Natural killer cell (primary cell): ENCODE data around the gene RPS21. TPM values are rescaled to one million over a fixed set of nuclear protein-coding genes. Genes with fewer than 3 reads are reported as not detected.

Experiments used
- ATAC-seq, 3 donors: fragments of 150-1000 bp in 2 of 3; fragments of 200-7000 bp in 1 of 3; cut with Tn5 transposase; 1 replicate in 1 of 3; 2 replicates in 2 of 3; pipeline ENCODE4 v1.10.0; 2021; ENCODE audit warnings: mild to moderate bottlenecking in 2 of 3, moderate library complexity in 2 of 3
- DNase-seq, 2 donors: peaks; one replicate each; pipeline versions ENCODE4 v3.0.0 to v3.0.0-alpha.2; 2013 to 2021; ENCODE audit warnings: mixed read lengths in 1 of 2
- H3K27ac ChIP-seq: one replicate; pipeline ENCODE4 v1.5.1; 2013; ENCODE audit warnings: mild to moderate bottlenecking, low read length
- H3K27me3 ChIP-seq: one replicate; pipeline ENCODE4 v1.6.1; 2013; ENCODE audit warnings: low read length; ENCODE audit not compliant: control insufficient read depth, insufficient read depth
- H3K36me3 ChIP-seq: one replicate; pipeline ENCODE4 v1.6.1; 2013; ENCODE audit warnings: low read length; ENCODE audit not compliant: control insufficient read depth, insufficient read depth
- H3K4me1 ChIP-seq: one replicate; pipeline ENCODE4 v1.6.1; 2013; ENCODE audit warnings: low read length; ENCODE audit not compliant: control insufficient read depth, insufficient read depth
- H3K4me3 ChIP-seq: one replicate; pipeline ENCODE4 v1.5.1; 2013; ENCODE audit warnings: low read length
- H3K9me3 ChIP-seq: one replicate; pipeline ENCODE4 v1.6.1; 2013; ENCODE audit warnings: low read length; ENCODE audit not compliant: control insufficient read depth, insufficient read depth
- H3K27ac Mint-ChIP-seq, 2 donors: one replicate each; pipeline ENCODE4 v1.8.0; 2022; ENCODE audit warnings: mild to moderate bottlenecking in 2 of 2, mixed read lengths in 2 of 2, moderate library complexity in 1 of 2
- H3K27me3 Mint-ChIP-seq, 2 donors: one replicate each; pipeline ENCODE4 v1.8.0; 2022; ENCODE audit warnings: low read depth in 2 of 2, mixed read lengths in 2 of 2
- H3K36me3 Mint-ChIP-seq: one replicate; pipeline ENCODE4 v1.8.0; 2022; ENCODE audit warnings: mixed read lengths
- H3K4me1 Mint-ChIP-seq, 2 donors: one replicate each; pipeline ENCODE4 v1.8.0; 2022; ENCODE audit warnings: mixed read lengths in 2 of 2
- H3K4me3 Mint-ChIP-seq: one replicate; pipeline ENCODE4 v1.8.0; 2022; ENCODE audit warnings: mild to moderate bottlenecking, moderate library complexity, mixed read lengths
- H3K9me3 Mint-ChIP-seq, 2 donors: one replicate each; pipeline ENCODE4 v1.8.0; 2022; ENCODE audit warnings: mixed read lengths in 2 of 2
- CTCF ChIP-seq: fragments of 200-600 bp; IDR thresholded peaks from one replicate; pipeline ENCODE4 v1.8.0; 2022; ENCODE audit warnings: antibody characterized with exemption
- WGBS: methylation state at CpG from one replicate; pipeline ENCODE4 v1.1.7; 2013; ENCODE audit warnings: missing lambda C conversion rate; ENCODE audit not compliant: insufficient coverage; 5-methylcytosine and 5-hydroxymethylcytosine counted together
- intact Hi-C: fragments of 100-400 bp; cut with micrococcal nuclease; formaldehyde crosslinking; loops from one replicate; pipeline ENCODE4 v1.14.2; 2022
- total RNA-seq, 4 donors: library from RNA; stranded (reverse); fragments of 120-200 nt in 1 of 4; gene quantifications; one replicate each; pipeline versions ENCODE4 v1.2.3 to v1.2.4, GENCODE V29; 2013 to 2022

RPS21 gene
- total RNA-seq, 3 donors from 2014 or later (not counting 1 experiment from before 2014, with no cell fraction given) = 887 to 1,244 (median 1,112) TPM

DNA sequence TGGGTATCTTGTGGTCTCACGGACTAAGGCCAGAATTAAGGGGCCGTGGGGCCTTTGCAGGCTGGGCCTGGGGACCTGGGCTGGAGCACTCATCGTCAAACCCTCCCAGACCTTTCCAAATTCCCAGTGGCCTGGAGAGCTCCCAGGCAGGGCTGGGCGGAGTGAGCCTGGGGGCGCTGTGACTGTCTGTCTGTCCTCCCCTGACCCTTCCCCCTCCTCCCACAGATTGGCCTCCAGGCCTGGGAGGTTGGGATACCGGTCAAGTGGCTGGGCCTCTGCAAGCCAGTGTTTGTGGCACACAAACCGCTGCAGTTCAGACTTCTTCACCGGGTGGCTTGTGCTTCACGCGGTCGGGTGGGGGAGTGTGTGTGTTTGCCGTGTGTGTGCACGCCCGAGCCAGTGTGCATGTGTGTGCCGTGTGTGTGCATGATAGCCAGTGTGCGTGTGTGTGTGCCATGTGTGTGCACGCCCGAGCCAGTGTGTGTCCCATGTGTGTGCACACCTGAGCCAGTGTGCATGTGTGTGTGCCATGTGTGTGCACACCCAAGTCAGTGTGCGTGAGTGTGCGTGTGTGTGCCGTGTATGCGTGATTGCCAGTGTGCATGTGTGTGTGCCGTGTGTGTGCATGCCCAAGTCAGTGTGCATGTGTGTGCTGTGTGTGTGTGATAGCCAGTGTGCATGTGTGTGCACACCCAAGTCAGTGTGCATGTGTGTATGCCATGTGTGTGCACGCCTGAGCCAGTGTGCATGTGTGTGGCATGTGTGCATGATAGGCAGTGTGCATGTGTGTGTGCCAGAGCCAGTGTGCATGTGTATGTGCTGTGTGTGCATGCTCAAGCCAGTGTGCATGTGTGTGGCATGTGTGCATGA lies 34.2 kb downstream of the RPS21 start:
- no peaks in the 10 kb centered on the region for H3K9me3 ChIP-seq
- no peak overlapping the region for H3K27ac ChIP-seq
- H3K27ac Mint-ChIP-seq = no peak overlapping the region
- no peak overlapping the region for H3K4me3 ChIP-seq
- no peaks in the 10 kb centered on the region for H3K27me3 ChIP-seq
- H3K4me1 Mint-ChIP-seq = no peaks in the 10 kb centered on the region
- H3K27me3 Mint-ChIP-seq = no peaks in the 10 kb centered on the region
- no peak for TF ChIP-seq CTCF
- no peaks in the 10 kb centered on the region for H3K9me3 Mint-ChIP-seq
- H3K4me3 Mint-ChIP-seq = no peak overlapping the region
- DNase-seq (no peak), ATAC-seq (peak in 1 of 3 donors; percentile 5)
- no peaks in the 10 kb centered on the region for H3K36me3 Mint-ChIP-seq
- 86% methylated on average over 24 of the region's 24 CpGs for WGBS
- H3K36me3 ChIP-seq = no peaks in the 10 kb centered on the region
- intact Hi-C loops = no loop called here
- no peaks in the 10 kb centered on the region for H3K4me1 ChIP-seq

- H3K9me3 ChIP-seq = no peaks in the 10 kb centered on the region
- H3K27me3 Mint-ChIP-seq = no peaks in the 10 kb centered on the region
- no peak for DNase-seq
- ATAC-seq = no peak
- H3K4me1 ChIP-seq = no peaks in the 10 kb centered on the region
- no peak for TF ChIP-seq CTCF
- no peaks in the 10 kb centered on the region for H3K27me3 ChIP-seq
- H3K36me3 ChIP-seq = no peaks in the 10 kb centered on the region
- H3K9me3 Mint-ChIP-seq = no peaks in the 10 kb centered on the region
- WGBS = 79% methylated on average over 6 of the region's 6 CpGs
- no peak overlapping the region for H3K4me3 Mint-ChIP-seq
- H3K27ac Mint-ChIP-seq = no peak overlapping the region
- no peak overlapping the region for H3K4me3 ChIP-seq
- no peaks in the 10 kb centered on the region for H3K36me3 Mint-ChIP-seq
- intact Hi-C loops = no loop called here
- no peak overlapping the region for H3K27ac ChIP-seq
- H3K4me1 Mint-ChIP-seq = no peaks in the 10 kb centered on the region
Measured at GRCh38 chr20:62421716-62421990, 34.8 kb downstream of the RPS21 start.

DNA sequence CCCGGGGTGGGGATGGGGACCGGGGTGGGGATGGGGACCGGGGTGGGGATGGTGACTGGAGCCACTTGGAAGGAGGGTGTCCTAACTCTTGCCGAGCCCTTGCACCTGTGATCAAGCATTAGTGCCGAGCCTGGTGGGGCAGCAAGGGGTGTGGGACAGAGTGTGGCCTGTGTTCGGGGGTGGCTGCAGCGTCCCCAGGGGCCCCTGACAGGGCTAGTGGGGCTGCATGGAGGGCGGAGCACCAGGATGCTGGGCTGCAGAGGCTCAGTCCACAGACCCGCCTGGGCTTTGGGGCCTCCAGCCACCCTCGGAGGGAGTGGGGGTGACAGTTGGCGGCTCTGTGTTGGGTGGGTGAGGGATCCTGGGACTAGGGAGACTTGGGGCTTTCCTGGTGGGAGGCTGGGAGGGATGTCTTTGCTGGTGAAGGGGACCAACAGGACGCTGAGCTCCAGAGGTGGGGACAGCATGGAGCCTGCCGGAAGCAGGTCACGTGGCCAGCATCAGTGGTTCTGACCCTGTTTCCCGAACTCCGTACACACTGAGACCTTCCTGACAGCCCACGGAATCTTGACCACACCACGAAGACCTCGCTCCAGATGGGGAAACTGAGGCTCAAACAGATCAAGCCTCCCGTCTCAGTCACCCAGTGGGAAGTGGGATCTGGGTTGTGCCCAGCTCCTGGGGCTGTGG lies 35.9 kb downstream of the RPS21 start:
- no peaks in the 10 kb centered on the region for H3K4me1 ChIP-seq
- H3K4me1 Mint-ChIP-seq = no peaks in the 10 kb centered on the region
- H3K4me3 ChIP-seq = no peak overlapping the region
- H3K27ac ChIP-seq = no peak overlapping the region
- no peak for DNase-seq
- intact Hi-C loops = no loop called here
- no peaks in the 10 kb centered on the region for H3K36me3 Mint-ChIP-seq
- H3K27me3 Mint-ChIP-seq = no peaks in the 10 kb centered on the region
- no peaks in the 10 kb centered on the region for H3K27me3 ChIP-seq
- H3K36me3 ChIP-seq = no peaks in the 10 kb centered on the region
- WGBS = 80% methylated on average over 20 of the region's 20 CpGs
- H3K9me3 Mint-ChIP-seq = no peaks in the 10 kb centered on the region
- no peak overlapping the region for H3K4me3 Mint-ChIP-seq
- no peak overlapping the region for H3K27ac Mint-ChIP-seq
- no peaks in the 10 kb centered on the region for H3K9me3 ChIP-seq
- ATAC-seq = no peak
- no peak for TF ChIP-seq CTCF
